Measurements from ENCODE around the gene IL17RB. TPM values are rescaled to one million over a fixed set of nuclear protein-coding genes. Genes with fewer than 3 reads are reported as not detected.

The IL17RB gene
- total and polyA plus RNA-seq, 4 donors: 0.88 to 7.4 (median 4.4) TPM

DNA sequence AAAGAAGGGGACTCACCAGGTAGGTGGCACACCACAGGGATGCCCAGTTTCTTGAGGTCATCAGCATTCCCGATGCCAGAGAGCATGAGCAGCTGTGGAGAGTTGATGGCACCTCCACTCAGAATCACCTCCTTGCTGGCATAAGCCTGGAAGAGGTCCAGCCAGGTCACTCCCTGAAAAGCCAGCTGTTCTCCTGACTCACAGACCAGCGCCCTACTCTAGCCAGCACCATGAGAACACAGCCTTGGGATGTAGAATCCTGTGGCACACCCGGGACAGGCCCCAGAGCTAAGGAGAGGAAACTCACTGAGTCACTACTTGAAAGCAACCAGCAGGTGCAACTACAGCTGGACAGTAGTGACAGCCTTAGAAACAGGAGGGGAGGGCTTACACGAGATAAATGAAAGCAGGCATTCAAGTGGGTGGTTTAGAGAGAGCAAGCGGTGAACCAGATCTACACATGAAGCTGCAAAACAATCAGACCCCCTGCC, 24.7 kb upstream of the IL17RB start:
- no peak overlapping the region for H3K4me3 ChIP-seq
- 64 to 69% methylated on average over 5 of the region's 5 CpGs for WGBS, 2 donors
- TF ChIP-seq, protein P1, sequence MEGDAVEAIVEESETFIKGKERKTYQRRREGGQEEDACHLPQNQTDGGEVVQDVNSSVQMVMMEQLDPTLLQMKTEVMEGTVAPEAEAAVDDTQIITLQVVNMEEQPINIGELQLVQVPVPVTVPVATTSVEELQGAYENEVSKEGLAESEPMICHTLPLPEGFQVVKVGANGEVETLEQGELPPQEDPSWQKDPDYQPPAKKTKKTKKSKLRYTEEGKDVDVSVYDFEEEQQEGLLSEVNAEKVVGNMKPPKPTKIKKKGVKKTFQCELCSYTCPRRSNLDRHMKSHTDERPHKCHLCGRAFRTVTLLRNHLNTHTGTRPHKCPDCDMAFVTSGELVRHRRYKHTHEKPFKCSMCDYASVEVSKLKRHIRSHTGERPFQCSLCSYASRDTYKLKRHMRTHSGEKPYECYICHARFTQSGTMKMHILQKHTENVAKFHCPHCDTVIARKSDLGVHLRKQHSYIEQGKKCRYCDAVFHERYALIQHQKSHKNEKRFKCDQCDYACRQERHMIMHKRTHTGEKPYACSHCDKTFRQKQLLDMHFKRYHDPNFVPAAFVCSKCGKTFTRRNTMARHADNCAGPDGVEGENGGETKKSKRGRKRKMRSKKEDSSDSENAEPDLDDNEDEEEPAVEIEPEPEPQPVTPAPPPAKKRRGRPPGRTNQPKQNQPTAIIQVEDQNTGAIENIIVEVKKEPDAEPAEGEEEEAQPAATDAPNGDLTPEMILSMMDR (IDR thresholded peaks at IDR 0.05; ENCODE audit: control extremely low read depth, extremely low read depth): no peak
- no peak overlapping the region for H3K27ac ChIP-seq (ENCODE audit: low read depth in 1 of 2, low read length in 1 of 2)
- no peak overlapping the region for H3K9ac ChIP-seq (ENCODE audit: insufficient read depth in 1 of 2, low read length in 2 of 2)
- peaks cover 0 to 15% (median 12%) of the 10 kb centered on the region in 4 donors for H3K36me3 ChIP-seq (ENCODE audit: control insufficient read depth in 4 of 4, insufficient read depth in 4 of 4, low read length in 4 of 4)
- H3K9me3 ChIP-seq (ENCODE audit: control insufficient read depth in 4 of 4, insufficient read depth in 3 of 4, low read length in 3 of 4): no peaks in the 10 kb centered on the region
- no peaks in the 10 kb centered on the region for H3K27me3 ChIP-seq (ENCODE audit: control insufficient read depth in 3 of 3, insufficient read depth in 3 of 3, low read length in 2 of 3)
- no peak for ATAC-seq (ENCODE audit: insufficient read depth, low FRiP score)
- no peak for DNase-seq
- peaks cover 0 to 6% (median 3%) of the 10 kb centered on the region in 5 donors for H3K4me1 ChIP-seq (ENCODE audit: control insufficient read depth in 5 of 5, insufficient read depth in 5 of 5, low read length in 5 of 5)

DNA sequence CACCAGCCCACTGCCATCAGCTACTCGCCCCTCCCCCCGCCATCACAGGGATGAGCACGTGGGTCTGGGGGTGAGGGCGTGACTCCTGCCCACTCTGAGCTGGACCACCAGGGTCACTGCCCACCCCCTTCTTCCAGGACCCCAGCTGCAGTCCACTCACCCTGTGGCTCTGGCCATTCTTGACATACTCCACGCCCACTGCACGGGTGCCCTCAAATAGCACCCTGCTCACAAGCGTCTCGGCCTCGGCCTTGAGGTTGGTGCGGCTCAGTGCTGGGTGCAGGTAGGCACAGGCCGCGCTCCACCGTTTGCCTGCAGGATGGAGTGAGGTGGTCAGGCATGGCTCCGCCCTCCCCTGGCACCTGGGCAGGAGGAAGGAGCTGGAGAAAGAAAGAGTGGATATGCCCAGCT, 24.0 kb upstream of the IL17RB start:
- H3K36me3 ChIP-seq (ENCODE audit: control insufficient read depth in 4 of 4, insufficient read depth in 4 of 4, low read length in 4 of 4): peaks cover 0 to 12% (median 9%) of the 10 kb centered on the region in 4 donors
- H3K4me3 ChIP-seq: no peak overlapping the region
- H3K27me3 ChIP-seq (ENCODE audit: control insufficient read depth in 3 of 3, insufficient read depth in 3 of 3, low read length in 2 of 3): no peaks in the 10 kb centered on the region
- WGBS, 2 donors: 86 to 90% methylated on average over 14 of the region's 14 CpGs
- no peak overlapping the region for H3K9ac ChIP-seq (ENCODE audit: insufficient read depth in 1 of 2, low read length in 2 of 2)
- no peak for ATAC-seq (ENCODE audit: insufficient read depth, low FRiP score)
- TF ChIP-seq, protein P1 (IDR thresholded peaks at IDR 0.05; ENCODE audit: control extremely low read depth, extremely low read depth): no peak
- no peaks in the 10 kb centered on the region for H3K9me3 ChIP-seq (ENCODE audit: control insufficient read depth in 4 of 4, insufficient read depth in 3 of 4, low read length in 3 of 4)
- DNase-seq: no peak
- H3K27ac ChIP-seq (ENCODE audit: low read depth in 1 of 2, low read length in 1 of 2): no peak overlapping the region
- peaks cover 0 to 6% (median 3%) of the 10 kb centered on the region in 5 donors for H3K4me1 ChIP-seq (ENCODE audit: control insufficient read depth in 5 of 5, insufficient read depth in 5 of 5, low read length in 5 of 5)

DNA sequence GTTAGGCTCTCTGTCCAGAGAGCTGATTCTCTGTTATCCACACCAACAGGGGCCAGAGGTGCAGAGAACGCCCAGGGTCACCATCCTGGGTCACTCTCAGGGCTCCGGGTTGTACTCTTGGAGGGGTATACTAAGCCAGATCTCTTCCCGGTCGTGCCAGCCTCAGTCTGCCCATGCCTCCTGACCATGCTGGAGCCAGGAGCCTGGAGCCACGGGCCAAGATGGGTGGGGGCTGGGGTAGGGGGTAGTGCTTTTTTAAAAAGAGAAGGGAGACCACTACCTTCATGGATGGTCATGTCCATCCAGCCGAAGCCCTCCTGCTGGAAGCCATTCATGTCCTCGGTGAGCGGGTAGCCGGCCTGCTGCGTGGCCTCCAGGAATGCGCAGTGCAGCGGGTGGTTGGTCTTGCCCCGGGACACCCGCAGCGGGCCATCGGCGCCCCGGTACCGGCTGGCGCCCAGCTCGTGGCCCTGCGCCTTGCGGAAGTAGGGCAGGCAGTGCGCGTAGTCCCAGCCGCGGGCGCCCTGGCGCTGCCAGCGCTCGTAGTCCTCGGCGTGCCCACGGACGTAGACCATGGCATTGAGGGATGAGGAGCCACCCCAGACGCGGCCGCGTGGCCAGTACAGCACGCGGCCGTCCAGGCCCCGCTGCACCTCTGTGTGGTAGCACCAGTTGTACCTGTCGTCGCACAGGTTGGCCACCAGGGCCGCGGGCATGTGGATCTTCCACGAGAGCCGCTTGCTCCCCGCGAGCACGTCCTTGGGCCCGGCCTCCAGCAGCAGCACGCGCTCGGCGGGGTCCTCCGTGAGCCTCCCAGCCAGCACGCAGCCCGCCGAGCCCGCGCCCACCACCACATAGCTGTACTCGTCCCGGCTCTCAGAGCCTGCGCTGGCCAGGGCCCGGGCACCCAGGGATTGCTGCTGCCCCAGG, 23.1 kb upstream of the IL17RB start:
- no peak for ATAC-seq (ENCODE audit: insufficient read depth, low FRiP score)
- no peak for DNase-seq
- 96 to 99% methylated on average over 66 to 67 of the region's 67 CpGs for WGBS, 2 donors

More for the DNA sequence above, 23.1 kb upstream of the IL17RB start:
- Histone ChIP-seq H3K4me3 (no peak overlapping the region), H3K9ac (ENCODE audit: insufficient read depth in 1 of 2, low read length in 2 of 2) (no peak overlapping the region), H3K27me3 (ENCODE audit: control insufficient read depth in 3 of 3, insufficient read depth in 3 of 3, low read length in 2 of 3) (no peaks in the 10 kb centered on the region), H3K4me1 (ENCODE audit: control insufficient read depth in 5 of 5, insufficient read depth in 5 of 5, low read length in 5 of 5) (peaks cover 0 to 6% (median 3%) of the 10 kb centered on the region in 5 donors), H3K9me3 (ENCODE audit: control insufficient read depth in 4 of 4, insufficient read depth in 3 of 4, low read length in 3 of 4) (no peaks in the 10 kb centered on the region), H3K27ac (ENCODE audit: low read depth in 1 of 2, low read length in 1 of 2) (no peak overlapping the region), H3K36me3 (ENCODE audit: control insufficient read depth in 4 of 4, insufficient read depth in 4 of 4, low read length in 4 of 4) (peaks cover 0 to 7% (median 3%) of the 10 kb centered on the region in 4 donors)
- TF ChIP-seq, protein P1 (IDR thresholded peaks at IDR 0.05; ENCODE audit: control extremely low read depth, extremely low read depth): no peak
